AG09309 (cell line): Measurements from ENCODE around the gene DHRSX.

Experiments
- DNase-seq: peaks from one replicate; pipeline ENCODE4 v3.0.0-alpha.2; 2010; ENCODE audit warnings: low read depth
- H3K4me3 ChIP-seq: 2 replicates; pipeline ENCODE4 v1.5.1; 2011; ENCODE audit warnings: mild to moderate bottlenecking, low read depth, low read length, moderate library complexity; ENCODE audit not compliant: control insufficient read depth
- CTCF ChIP-seq: IDR thresholded peaks from 2 replicates; pipeline ENCODE4 v1.5.1; 2011; ENCODE audit warnings: mild to moderate bottlenecking, low read depth, low read length, inconsistent platforms; ENCODE audit not compliant: insufficient read depth, control insufficient read depth; ENCODE audit errors: missing control alignments

The DHRSX gene

GRCh38 chrX:2452799-2453198 lies 48.0 kb downstream of the DHRSX start:
- no peak for DNase-seq
- no peak for TF ChIP-seq CTCF
- no peak overlapping the region for H3K4me3 ChIP-seq

DNA sequence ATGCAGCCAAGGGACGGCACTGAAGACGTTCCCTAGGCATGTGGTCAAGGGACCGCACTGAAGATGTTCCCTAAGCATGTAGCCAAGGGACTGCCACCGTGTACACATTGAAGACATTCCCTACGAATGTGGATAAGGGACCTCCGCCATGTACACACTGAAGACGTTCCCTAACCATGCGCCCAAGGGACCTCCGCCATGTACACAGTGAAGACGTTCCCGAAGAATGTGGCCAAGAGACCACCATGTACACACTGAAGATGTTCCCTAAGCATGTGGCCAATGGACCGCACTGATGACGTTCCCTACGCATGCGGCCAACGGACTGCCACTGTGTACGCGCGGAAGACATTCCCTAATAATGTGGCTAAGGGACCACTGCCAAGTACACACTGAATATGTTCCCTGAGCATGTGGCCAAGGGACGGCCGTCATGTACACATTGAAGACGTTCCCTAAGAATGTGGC lies 48.4 kb downstream of the DHRSX start:
- no peak for TF ChIP-seq CTCF
- no peak for DNase-seq
- no peak overlapping the region for H3K4me3 ChIP-seq

DNA sequence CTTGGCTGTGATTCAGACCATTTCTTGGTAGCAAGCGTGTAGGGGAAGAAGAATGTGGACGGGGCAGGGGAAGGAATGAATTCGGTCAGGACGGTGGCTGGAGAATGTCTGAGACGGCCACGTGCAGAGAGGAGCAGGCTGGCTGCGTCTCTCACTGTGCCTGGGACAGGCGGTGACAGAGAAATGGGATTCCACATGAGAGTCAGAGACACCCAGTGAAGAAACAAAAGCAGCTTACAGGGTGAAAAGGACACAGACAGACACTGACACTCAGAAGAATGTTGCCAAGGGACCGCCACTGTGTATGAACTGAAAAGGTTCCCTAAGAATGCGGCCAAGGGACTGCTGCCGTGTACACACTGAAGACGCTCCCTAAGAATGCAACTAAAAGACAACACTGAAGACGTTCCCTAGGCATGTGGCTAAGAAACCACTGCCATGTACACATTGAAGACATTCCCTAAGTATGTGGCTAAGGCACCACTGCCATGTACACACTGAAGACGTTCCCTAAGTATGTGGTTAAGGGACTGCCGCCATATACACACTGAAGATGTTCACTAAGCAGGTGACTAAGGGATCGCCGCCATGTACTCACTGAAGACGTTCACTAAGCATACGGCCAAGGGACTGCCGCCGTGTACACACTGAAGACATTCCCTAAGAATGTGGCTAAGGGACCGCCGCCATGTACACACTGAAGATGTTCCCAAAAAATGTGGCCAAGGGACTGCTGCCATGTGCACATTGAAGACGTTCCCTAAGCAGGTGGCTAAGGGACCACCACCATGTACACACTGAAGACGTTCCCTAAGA lies 49.1 kb downstream of the DHRSX start:
- no peak for DNase-seq
- no peak for TF ChIP-seq CTCF
- no peak overlapping the region for H3K4me3 ChIP-seq

DNA sequence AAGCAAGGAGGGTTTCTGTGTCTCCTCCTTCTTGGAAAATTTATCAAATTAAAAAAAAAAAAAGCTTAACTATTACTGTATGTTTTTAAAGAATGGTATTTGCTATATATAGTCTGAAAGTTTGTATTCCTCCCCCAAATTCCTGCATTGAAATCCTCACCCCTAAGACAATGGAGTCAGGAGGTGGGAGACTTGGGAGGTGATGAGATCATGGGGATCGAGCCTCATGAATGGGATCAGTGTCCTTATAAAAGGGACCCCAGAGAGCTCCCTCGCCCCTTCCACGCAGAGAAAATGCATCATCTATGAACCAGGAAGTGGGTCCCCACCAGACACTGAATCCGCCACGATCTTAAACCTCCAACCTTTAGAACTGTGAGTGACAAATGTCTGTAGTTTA lies 50.1 kb downstream of the DHRSX start:
- DNase-seq: no peak
- no peak overlapping the region for H3K4me3 ChIP-seq
- no peak for TF ChIP-seq CTCF

- DNase-seq: no peak
- TF ChIP-seq CTCF: no peak
- H3K4me3 ChIP-seq: no peak overlapping the region
Measured at GRCh38 chrX:2449135-2449886, 51.5 kb downstream of the DHRSX start.

DNA sequence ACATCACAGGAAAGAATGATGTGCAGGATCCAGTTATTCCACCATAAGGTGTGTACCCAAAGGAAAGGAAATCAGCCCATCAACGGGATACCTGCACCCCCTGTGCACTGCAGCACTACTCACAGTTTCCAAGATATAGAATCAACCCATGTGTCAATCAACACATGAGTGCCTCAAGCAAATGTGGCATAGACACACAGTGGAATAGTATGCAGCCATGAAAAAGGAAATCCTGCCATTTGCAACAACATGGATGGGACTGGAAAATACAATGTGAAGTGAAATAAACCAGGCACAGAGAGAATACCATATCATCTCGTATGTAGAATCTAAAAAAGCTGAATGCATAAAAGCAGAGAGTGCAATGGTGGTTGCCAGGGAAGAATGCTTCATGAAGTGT lies 53.3 kb downstream of the DHRSX start:
- TF ChIP-seq CTCF: no peak
- H3K4me3 ChIP-seq: no peak overlapping the region
- DNase-seq: no peak
